ENCODE data around the gene VHLL. TPM values are rescaled to one million over a fixed set of nuclear protein-coding genes. Genes with fewer than 3 reads are reported as not detected.

The VHLL gene
- total and polyA plus RNA-seq, 3 donors from 2014 or later = 1.7 to 1.8 TPM; not detected in 1

GRCh38 chr1:156276532-156276931, 22.6 kb downstream of the VHLL start:
- peaks cover 11% of the 10 kb centered on the region for H3K4me1 ChIP-seq

GRCh38 chr1:156270314-156270713, 28.8 kb downstream of the VHLL start:
- TF ChIP-seq POLR2A (IDR thresholded peaks at IDR 0.05) = no peak
- TF ChIP-seq CTCF (IDR thresholded peaks at IDR 0.05) = no peak
- H3K27me3 ChIP-seq = no peaks in the 10 kb centered on the region

More at GRCh38 chr1:156276532-156276931, 22.6 kb downstream of the VHLL start:
- H3K27me3 ChIP-seq = no peaks in the 10 kb centered on the region
- no peak for DNase-seq
- TF ChIP-seq POLR2A (IDR thresholded peaks at IDR 0.05) (no peak), CTCF (IDR thresholded peaks at IDR 0.05) (no peak)
- no peaks in the 10 kb centered on the region for H3K9me3 ChIP-seq
- H3K4me3 ChIP-seq = no peak overlapping the region
- no peak overlapping the region for H3K27ac ChIP-seq
- H3K36me3 ChIP-seq (ENCODE audit: low read depth, missing control alignments) = no peaks in the 10 kb centered on the region
- intact Hi-C loops (cut with DNase I; ENCODE audit: low total_unique reads) = no loop called here

GRCh38 chr1:156268336-156268735, 30.8 kb downstream of the VHLL start:
- Histone ChIP-seq H3K36me3 (ENCODE audit: low read depth, missing control alignments) (no peaks in the 10 kb centered on the region), H3K27me3 (no peaks in the 10 kb centered on the region), H3K4me1 (peaks cover 5% of the 10 kb centered on the region), H3K9me3 (no peaks in the 10 kb centered on the region), H3K4me3 (no peak overlapping the region), H3K27ac (peak overlapping the region; percentile 2 to 44)
- peak; percentile 75 for DNase-seq
- 61 to 63% methylated on average over 4 of the region's 4 CpGs for WGBS, 2 donors
- TF ChIP-seq POLR2A (IDR thresholded peaks at IDR 0.05) (no peak), CTCF (IDR thresholded peaks at IDR 0.05) (no peak)
- intact Hi-C loops (cut with DNase I; ENCODE audit: low total_unique reads) = no loop called here

More at GRCh38 chr1:156270314-156270713, 28.8 kb downstream of the VHLL start:
- Histone ChIP-seq H3K36me3 (ENCODE audit: low read depth, missing control alignments) (no peaks in the 10 kb centered on the region), H3K4me1 (peaks cover 5% of the 10 kb centered on the region), H3K9me3 (no peaks in the 10 kb centered on the region), H3K4me3 (no peak overlapping the region), H3K27ac (no peak overlapping the region)
- WGBS, 2 donors = 91 to 92% methylated on average over 3 of the region's 3 CpGs
- intact Hi-C loops (cut with DNase I; ENCODE audit: low total_unique reads) = no loop called here
- DNase-seq = no peak

DNA sequence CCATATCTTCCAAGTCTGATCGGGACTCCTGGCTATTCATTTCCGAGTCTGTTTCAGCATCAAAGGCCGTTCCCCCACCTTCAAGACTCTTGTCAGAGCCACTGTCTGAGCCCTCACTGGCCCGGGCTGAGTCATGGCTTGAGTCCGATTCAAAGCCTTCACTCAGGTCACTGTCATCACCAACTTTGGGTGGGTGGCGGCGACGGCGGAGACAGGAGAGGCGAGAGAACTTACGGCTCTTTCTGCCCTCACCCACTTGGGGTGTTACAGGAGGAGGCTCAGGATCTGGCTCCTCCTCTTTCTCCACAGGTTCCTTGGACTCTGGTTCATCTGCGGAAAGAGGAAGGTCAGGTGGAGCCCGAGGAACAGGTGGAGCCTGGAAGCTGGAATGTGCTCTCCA, 33.1 kb downstream of the VHLL start:
- no peaks in the 10 kb centered on the region for H3K36me3 ChIP-seq (ENCODE audit: low read depth, missing control alignments)
- WGBS, 2 donors = 90 to 94% methylated on average over 10 to 13 of the region's 13 CpGs
- intact Hi-C loops (cut with DNase I; ENCODE audit: low total_unique reads) = no loop called here
- no peak overlapping the region for H3K27ac ChIP-seq
- no peaks in the 10 kb centered on the region for H3K27me3 ChIP-seq
- H3K4me3 ChIP-seq = no peak overlapping the region
- DNase-seq = no peak
- peaks cover 5% of the 10 kb centered on the region for H3K4me1 ChIP-seq
- H3K9me3 ChIP-seq = no peaks in the 10 kb centered on the region
- TF ChIP-seq CTCF (IDR thresholded peaks at IDR 0.05) (no peak), POLR2A (IDR thresholded peaks at IDR 0.05) (no peak)

GRCh38 chr1:156263288-156263655, 35.8 kb downstream of the VHLL start:
- no peak overlapping the region for H3K4me3 ChIP-seq
- no peaks in the 10 kb centered on the region for H3K9me3 ChIP-seq
- WGBS, 2 donors = 81 to 98% methylated on average over 5 to 9 of the region's 9 CpGs
- H3K36me3 ChIP-seq (ENCODE audit: low read depth, missing control alignments) = no peaks in the 10 kb centered on the region
- H3K4me1 ChIP-seq = peaks cover 5% of the 10 kb centered on the region
- DNase-seq = no peak
- H3K27ac ChIP-seq = no peak overlapping the region
- intact Hi-C loops (cut with DNase I; ENCODE audit: low total_unique reads) = no loop called here
- no peaks in the 10 kb centered on the region for H3K27me3 ChIP-seq
- TF ChIP-seq POLR2A (IDR thresholded peaks at IDR 0.05) = no peak
- TF ChIP-seq CTCF (IDR thresholded peaks at IDR 0.05) = no peak
